ENCODE data around the gene UPF3A. TPM values are rescaled to one million over a fixed set of nuclear protein-coding genes. Genes with fewer than 3 reads are reported as not detected.

UPF3A gene
- total and polyA plus RNA-seq, 9 of the 15 experiments (the other 6 are each of a cell fraction or from before 2014, with no cell fraction given): 15.6 to 76.5 (median 40.9) TPM

- TF ChIP-seq ZNF280B (CRISPR knock-in tag; IDR thresholded peaks at IDR 0.05) (no peak), SETDB1 (IDR thresholded peaks at IDR 0.05; ENCODE audit: low read length) (no peak), HSF4 (CRISPR knock-in tag; IDR thresholded peaks at IDR 0.05; ENCODE audit: borderline replicate concordance) (no peak), GMEB1 (CRISPR knock-in tag; IDR thresholded peaks at IDR 0.05) (no peak), KDM4B (IDR thresholded peaks at IDR 0.05; ENCODE audit: borderline replicate concordance in 2 of 2, low read depth in 1 of 2) (no peak), KLF13 (tag; IDR thresholded peaks at IDR 0.05; ENCODE audit: borderline replicate concordance, low read depth) (no peak), PCBP1 (IDR thresholded peaks at IDR 0.05; ENCODE audit: low read depth, low read length, poor library complexity, severe bottlenecking) (no peak), CREB3L1 (IDR thresholded peaks at IDR 0.05; ENCODE audit: borderline replicate concordance, low read depth) (no peak), ZNF408 (CRISPR knock-in tag; IDR thresholded peaks at IDR 0.05; ENCODE audit: low read depth) (no peak), FOXM1 (IDR thresholded peaks at IDR 0.05; ENCODE audit: low read depth) (no peak), FOXM1 (CRISPR knock-in tag; IDR thresholded peaks at IDR 0.05; ENCODE audit: low read depth) (no peak), ZNF224 (CRISPR knock-in tag; IDR thresholded peaks at IDR 0.05) (no peak), ZBTB1 (CRISPR knock-in tag; IDR thresholded peaks at IDR 0.05; ENCODE audit: borderline replicate concordance, low read depth) (no peak), CBX8 (IDR thresholded peaks at IDR 0.05; ENCODE audit: borderline replicate concordance, extremely low read depth, low read depth, low read length, poor library complexity, severe bottlenecking) (no peak), ZC3H4 (CRISPR knock-in tag; IDR thresholded peaks at IDR 0.05; ENCODE audit: borderline replicate concordance) (no peak), NR2C1 (IDR thresholded peaks at IDR 0.05) (0 out of 2 replicates have a peak, but pooled peaks have one; percentile 16), NR2C1 (tag; IDR thresholded peaks at IDR 0.05) (peak; percentile 53), ASH1L (IDR thresholded peaks at IDR 0.05; ENCODE audit: borderline replicate concordance, low read depth, partially characterized antibody) (no peak), ZNF212 (CRISPR knock-in tag; IDR thresholded peaks at IDR 0.05) (no peak), CHAMP1 (IDR thresholded peaks at IDR 0.05) (no peak), NFATC3 (IDR thresholded peaks at IDR 0.05) (no peak)
Observed at GRCh38 chr13:114237415-114238112, 43.8 kb upstream of the UPF3A start (continued).

Measured in K562 (cell line).